NOMO-1 treated with DMSO at 0.1 percent for 48 hours (cell line): ENCODE results near the gene CD247.

Experiments used
- DNase-seq: peaks from one replicate; lab custom pipeline; 2025; ENCODE audit not compliant: unreplicated experiment; lab: John Stamatoyannopoulos, UW

CD247 gene

DNA sequence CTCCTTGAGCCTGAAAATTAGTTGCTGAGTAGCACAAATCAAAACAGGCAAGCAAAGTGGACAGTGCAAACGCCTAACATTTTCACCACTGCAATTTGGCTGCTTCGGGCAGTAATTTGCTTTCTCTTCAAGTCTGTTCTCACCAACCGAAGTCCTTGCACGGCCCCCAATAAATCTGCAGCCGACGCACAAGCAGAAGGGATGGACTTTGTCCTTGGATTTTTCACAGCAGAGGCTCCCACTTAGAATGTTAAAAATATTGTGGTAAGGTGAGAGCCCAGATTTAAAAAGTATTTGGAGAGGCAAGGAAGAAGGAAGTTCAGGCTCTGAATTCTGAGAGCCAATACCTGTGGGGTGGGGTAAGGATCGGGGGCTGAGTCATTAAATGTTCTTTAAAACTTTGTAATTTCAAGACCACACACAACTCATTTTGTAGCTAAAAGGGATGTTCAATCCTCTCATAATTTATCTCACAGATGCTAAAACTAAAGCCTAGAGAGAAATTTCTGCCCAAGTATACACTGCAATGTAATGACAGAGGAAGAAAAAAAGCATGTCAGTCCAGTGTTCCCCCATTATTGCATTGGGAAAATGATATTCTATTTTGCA is 6.2 kb downstream of the CD247 start:
- no peak for DNase-seq

DNA sequence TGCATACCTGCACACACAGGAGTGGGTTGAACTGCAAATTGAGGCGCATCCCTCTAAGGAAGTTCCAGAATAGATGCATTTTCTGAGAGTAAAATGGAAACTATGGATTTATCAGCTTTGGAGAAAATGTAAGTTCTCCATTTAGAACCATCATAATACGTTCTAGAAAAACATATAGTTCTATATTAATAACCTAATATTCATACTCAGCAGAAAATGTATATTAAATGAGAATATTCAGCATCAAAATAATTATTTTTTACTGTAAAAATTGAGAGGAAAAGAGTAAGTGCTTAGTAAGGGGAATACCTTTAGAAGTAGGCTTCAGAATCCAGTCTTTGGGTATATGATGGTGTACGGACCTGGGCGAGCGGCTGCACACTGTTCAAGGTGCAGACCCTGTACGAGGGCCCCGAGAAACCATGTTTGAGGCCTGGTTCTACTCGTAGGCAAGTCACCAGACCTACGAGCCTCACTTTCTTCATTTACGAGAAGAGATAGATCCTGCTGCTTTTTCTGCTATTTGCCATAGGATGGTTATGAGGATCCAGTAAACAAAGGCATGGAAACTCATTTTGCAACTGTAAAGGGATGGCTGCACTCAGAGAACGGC is 6.8 kb downstream of the CD247 start:
- no peak for DNase-seq

DNA sequence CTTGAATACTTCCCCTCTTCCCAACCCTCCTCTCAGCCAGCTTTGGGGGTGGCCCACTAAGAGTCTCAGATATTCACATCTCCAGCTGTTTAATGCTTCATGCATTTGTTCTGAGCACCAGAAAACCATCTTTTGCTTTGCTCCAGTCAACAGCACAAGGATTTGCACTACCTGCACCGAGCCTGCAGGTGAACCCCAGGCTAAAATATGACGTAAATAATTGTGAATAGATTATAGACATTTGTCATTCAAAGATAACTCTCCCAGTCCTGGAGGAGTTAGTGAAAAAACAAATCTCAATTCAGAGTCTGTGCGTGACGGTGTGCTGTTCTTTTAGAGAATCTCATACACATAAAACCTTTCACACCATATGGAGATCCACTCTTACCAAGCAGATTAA is 7.4 kb downstream of the CD247 start:
- no peak for DNase-seq

DNA sequence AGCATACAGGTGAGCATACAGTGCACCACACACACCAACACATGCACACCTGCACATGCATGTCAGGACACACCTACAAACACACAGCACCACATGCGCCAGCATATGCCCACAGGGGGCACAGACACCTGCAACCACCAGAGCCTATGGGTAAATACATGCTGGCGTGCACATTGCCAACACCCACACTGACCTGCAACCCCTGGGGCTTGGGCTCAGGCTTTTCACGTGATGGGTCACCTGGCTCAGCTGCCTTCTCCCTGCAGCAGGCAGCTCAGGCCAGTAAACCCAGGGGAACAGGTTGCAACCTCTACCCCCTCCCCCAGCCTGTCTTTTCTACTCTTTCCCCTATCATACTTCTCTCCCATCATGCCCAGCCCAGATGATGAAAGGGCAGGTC is 8.1 kb downstream of the CD247 start:
- no peak for DNase-seq

DNA sequence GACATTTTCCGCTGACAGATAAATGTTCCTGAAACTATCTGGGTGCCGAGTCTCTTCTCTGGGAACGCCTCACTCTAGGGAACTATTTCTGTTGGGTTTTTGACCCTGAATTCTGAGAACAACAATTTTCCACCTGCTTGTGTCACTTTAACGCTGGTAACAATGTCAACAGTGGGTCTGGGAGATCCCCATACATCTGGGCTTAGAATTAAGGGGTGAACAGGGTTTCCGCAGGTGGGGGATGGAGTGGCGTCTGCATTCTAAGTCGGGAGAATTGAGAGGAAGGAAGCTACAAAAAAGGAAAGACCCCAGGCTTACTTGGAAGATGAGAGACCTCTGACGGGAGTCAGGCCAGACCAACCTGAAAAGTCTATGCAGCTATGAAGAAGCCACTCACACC is 8.7 kb downstream of the CD247 start:
- DNase-seq, result no peak

DNA sequence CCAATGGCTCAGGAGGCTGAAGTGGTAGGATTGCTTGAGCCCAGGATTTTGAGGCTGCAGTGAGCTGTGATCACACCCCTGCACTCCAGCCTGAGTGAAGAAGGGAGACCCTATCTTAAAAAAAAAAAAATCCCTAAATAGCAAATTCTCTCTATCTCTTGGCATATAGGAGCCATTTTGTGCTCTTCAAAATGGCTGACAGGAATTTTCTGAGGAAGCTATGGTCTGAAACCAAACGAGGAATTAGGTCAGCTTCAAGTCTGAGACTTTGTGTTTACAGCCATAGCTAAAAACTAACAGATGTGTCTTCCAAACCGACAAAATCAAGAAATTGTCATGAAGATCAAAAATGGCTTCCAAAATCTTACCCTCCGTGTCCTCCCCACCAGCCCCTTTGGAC is 10.6 kb downstream of the CD247 start:
- no peak for DNase-seq

DNA sequence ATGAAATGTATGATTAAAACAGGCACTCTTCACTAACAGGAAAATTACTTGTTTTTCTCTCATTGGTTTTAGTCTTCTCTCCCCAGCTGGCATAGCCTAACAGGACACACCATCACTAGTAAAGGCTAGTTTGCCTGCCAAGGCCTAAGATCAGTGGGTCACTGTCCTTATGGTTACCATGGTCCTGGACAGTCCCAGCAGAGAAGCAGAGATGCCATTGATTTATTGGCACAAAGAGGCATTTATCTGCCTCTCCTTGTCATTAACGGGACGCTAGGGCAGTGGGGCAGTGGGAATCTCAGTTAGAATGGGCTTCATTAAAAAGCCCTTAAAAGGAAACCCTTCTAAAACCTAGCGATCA is 13.9 kb downstream of the CD247 start:
- DNase-seq, result no peak

DNA sequence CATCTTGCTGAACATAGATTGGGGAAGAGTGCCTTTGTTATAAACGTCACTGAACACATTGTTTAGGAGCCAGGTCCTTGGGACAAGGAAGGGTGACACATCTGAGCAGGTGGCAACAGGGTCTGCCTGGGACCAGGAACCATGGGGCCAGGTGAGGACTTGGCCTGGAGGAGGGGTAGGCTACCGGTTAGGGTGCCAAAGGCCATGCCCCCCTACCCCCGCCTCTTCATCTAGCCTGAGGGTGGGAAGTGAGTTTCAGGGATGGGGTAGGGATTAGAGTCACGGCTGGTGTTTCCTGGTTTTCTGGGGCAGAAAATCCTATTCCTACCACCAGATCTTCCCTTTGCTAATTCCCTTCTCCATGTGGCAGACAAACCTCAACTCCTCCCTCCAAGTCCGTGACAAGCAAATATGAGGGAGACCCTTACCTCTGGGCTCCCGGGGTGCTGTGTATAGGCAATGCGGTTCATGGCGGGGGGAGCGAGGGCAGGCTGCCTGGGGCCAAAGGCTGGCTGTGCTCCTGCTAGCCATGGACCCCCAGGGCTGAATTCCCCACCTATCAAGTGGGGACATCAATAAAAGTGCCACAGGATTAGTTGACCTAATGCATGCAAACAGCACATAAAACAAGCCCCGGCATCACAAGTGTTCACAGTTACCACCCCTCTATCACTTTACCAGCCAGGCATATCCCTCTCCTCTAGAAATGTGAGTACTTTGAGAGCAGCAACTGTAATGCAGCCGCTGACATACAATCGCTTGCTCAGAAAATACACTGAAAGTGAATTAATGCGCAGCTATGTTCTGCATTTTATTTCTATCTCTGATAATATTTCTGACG is 14.5 kb downstream of the CD247 start:
- DNase-seq, result no peak

DNA sequence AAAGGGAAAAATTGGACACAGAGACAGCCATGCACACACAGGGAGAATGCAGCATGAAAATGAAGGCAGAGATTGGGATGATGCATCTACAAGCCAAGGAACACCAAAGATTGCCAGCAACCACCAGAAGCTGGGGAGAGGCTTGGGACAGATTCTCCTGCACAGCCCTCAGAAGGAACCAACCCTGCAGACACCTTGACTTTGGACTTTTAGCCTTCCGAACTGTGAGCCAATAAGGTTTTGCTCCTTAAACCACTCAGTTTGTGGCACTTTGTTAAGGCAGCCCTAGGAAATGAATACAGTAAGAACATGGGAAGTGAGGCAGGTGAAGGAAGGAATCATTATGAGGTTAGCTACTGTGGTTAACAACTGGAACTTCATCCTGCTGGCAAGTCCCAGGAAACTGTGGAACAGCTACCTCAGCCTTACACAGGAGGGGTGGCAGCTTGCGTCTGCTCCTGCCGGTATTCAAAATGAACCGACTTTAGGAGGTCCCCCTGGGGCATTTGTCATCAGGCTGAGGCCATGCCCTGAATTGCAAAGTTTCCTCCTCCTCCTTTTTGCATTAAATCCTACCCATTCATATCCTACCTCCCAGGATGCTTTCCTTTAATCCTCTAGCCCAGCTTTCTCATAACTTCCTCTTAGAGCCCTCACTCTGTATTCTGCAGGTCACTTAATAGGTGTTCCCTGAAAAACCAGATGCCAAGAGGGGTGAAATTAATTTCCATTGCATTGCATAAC is 15.4 kb downstream of the CD247 start:
- no peak for DNase-seq

DNA sequence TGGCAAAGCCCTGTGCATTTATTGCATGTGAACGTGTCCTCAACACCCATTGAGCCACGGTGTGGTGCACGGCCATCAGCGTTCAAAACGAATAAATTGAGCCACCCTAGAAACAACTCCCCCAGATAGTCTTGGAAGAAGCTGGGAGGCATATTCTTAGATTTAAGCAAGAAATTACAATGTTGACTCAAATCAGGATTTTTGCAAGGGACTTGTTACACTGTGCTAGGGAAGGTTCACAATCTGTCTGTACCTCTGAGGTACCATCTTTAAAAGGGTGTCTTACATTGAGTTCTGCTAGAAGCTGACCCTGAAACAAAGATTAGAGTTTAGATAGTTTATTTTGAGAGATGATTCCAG is 16.2 kb downstream of the CD247 start:
- DNase-seq, result no peak

DNA sequence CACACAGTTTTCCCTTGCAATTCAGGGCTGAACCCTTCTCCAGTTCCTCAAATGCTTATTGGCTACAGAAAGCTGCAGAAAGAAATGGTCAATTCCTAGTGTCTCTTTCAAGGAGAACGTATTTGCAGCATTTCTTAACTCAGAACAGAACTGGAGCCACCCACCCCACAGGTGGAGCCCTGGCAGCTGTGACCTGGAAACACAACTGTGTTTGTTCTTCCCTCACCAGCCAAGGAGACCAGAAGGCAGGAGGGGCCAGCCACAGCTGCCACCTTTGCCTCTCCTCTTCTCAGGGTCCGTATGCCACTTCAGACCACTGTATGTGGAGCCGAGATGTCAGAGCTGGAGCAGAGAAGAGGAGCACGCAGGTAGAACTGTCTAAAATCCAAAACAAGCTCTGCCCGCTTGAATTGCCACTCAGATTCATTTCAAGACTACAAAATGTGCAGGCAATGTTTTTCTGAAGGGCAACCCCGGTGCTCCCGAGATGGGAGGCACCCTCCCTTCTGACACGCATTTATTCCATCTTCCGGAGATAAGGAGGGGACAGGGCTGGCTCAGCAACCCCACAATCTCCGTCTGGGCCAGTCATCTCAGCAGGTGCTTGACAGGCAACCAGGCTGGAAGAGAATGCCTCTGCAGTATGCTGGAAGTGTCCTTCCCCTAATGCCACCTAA is 16.7 kb downstream of the CD247 start:
- no peak for DNase-seq

DNA sequence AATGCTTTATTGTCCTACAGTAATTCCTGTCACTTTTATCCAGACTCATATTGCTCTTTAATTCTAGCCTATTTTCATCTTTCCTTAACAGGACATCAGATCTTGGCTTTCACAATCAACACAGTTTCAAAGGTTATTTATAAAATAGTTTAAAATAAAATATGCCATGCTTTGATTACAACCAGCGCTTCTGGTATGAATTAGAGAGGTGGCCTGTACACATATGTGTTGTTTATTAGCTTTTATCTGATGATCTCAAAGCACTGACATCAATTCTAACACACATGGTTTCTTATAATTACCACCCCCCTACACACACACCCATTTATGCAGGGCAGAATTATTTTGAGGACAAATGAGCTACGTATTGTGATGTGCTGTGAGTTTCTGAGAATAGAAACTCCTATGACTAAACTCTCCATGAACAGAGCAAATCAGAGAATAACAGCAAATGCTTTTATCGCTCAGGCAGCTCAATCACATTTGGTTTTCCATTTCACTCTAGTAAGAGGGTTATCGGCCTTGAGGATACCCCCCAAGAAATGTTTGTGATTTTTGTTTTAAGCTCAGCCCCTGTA is 18.0 kb downstream of the CD247 start:
- no peak for DNase-seq

DNA sequence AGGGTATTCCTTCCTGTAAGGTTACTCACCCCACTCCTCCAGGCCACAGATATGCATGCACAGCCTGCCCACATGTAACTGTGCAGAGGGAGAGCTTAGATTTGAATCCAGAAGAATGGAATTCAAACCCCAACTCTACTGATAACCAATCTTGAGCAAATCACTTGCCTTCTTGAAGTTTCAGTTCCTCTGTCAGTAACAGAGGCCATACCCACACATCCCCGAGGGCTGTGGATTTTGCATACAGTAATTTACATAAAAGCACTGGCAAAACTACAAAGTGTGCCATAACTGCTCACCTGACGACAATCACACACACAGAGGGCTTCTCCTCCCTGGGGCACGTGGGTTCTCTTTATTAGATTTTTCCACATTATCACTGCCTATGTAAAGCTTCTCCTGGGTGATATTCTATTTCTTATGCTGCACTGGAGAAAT is 18.6 kb downstream of the CD247 start:
- peak; percentile 51 for DNase-seq

DNA sequence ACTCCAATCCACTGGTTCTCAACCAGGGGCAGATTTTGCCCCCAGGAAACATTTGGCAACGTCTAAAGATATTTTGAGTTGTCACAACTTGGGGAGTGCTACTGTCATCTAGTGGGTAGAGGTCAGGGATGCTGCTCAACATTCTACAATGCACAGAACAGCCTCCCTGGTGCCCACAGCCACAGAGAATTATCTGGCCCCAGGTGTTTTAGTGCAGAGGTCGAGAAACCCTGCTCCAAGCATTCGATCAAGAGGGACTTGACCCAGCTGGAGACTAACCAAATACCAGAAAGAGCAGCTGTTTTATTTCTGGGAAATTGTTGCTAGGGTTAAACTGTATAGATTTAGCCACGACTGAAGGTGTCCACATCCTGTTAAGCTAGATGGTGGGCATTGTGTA is 19.2 kb downstream of the CD247 start:
- no peak for DNase-seq

DNA sequence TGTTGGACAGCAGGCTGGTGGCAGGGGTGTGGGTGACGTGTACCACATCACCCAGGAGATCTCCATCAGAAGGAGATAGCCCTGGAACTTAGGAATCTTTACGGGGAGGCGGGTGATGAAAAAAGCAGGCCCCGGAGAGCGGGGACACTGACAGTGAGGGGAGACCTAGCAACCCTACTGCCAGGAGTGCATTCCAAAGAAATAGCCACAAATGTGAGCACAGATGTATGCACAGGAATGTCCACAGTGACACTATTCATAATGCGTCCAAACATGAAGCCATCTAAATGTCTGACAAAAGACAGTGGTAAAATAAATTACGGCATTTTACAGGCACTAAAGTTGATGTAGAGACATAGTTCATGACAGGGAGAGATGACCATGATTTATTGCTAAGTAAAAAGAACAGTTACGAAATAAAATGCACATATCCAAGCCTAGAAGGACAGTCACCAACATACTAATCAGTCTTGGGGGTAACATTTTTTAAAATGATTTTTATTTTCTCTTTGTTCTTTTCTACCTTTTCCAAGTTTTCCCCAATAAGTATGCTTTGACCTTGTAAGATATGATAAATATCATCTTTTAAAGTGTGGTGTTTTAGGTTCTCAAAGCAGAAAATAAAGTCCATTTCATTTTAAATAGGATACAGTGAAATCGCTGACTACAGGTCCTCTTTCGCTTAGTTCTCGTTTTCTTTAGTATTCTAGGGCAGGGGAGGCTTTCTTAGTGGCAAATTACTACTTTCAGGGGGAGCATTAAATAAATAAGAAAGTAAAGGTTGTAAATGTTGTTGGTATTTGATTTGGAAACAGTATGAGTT is 21.3 kb downstream of the CD247 start:
- DNase-seq, result peak; percentile 42

DNA sequence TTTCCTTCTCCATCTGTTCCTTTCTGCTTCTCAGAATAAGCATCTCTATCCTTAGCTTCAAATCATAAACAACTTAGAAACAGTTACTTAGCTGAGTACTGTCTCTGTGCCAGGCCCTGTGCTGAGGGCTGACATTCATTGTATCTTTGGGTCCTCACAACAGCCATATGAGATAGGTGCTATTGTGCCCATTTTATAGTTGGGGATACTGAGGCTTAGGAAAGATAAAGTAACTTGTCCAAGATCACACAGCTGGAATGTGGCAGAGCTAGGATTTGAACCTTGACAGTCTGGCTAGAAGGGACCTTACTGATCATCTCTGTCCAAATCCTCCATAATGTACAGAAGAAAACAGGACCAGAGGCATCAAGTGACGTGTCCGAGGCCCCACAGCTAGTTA is 25.0 kb downstream of the CD247 start:
- no peak for DNase-seq

DNA sequence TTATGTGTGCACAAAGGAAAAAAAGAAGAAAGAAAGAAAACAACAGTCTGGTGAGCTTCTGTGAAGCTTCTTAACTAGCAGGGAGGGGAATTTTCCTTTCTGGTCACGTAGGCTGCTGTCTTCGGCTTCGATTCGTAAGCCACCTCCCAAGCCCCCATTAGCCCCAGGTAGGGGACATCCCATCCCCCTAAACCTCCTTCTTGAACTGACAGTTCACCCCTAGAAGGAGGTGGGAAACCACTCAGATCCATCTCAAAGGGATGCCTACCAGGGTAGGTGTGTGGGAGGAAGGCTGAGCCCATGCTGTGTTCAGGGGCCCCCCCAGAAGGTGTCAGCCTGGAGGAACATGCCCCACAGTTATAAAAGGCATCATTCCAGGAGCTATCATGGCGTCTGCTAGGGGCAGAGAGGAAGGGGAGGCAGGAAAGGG is 25.8 kb downstream of the CD247 start:
- no peak for DNase-seq

DNA sequence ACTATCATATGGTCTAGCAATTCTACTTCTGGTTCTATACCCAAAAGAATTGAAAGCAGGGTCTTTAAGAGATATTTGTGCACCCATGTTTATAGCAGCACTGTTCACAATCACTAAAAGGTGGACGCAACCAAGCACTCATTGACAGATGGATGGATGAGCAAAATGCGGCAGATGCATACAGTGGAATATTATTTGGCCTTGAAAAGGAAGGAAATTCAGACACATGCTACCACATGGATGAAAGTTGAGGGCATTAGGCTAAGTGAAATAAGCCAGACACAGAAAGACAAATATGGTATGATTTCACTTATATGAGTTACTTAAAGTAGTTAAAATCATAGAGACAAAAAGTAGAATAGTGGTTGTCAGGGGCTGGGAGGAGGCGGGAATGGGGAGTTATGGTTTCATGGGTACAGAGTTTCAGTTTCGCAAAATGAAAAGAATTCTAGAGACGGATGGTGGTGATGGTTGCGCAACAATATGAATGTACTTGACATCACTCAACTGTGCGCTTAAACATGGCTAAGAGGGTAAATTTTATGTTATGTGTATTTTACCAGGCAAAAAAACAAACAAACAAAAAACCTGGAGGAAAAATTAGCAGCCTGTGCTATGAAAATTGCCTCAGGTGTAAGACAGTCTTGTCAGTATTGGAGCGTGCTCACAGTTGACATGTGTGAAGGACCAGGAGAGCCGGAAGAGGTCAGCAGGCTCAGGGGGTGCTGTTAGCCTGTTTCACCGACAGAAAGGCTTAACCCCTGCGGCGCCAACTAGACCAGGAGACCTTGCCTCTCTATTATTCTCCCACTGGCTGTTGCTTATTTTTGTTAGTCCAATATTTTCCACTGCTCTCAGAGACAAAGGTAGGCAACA is 26.5 kb downstream of the CD247 start:
- peak; percentile 15 for DNase-seq

DNA sequence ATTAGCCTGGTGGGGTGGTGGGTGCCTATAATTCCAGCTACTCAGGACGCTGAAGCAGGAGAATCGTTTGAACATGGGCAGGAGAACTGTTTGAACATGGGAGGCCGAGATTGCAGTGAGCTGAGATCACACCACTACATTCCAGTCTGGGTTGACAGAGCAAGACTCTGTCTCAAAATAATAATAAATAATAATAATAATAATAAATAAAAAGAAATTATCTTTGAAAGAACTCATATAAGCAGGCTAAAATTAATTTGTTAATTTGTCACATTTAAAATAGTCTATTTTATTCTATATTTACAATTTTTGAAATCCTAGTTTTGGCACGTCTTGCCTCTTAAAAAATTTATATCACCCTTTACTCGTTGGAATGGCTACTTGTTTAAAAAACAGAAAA is 27.6 kb downstream of the CD247 start:
- no peak for DNase-seq
